ENCODE measurements around the gene SYNPO.

The SYNPO gene

DNA sequence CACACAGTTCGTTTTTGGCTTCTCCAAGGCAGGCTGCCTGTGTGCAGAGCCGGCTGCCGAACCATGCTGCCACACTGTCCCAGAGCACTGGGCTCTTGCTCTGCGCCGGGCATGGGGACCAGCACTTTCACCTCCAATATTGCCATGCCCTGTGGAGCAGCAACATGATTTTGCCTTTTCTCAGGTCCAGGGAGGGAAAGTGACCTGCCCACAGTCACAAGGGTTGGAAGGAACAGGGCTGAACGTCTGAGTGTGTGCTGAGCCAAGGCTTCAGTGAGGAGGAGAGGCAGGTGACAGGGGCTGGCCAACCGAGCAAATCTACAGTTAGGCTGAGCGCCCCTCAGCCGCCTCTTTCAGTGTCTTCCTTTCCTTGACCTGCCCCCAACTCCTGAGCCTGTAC lies 34.0 kb upstream of the SYNPO start:
- DNase-seq: no peak

DNA sequence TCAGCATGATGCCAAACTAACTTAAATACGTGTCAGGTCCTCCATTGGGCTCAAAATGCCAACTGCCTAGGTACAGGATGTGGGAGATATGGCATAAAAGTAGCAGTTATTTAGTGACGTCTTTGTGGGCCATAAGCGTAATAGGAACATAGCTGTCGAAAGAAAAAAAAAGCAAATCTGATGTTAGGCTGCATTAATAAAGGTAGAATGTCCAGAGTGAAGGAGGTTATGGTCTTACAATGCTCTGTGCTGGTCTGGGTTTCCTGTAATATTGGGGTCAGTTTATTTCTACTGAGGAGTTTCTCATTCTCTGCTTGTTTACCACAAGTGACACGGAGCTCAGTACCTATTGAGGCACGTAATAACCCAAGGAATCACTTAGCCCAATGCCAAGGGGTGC lies 33.4 kb upstream of the SYNPO start:
- DNase-seq: no peak

GRCh38 chr5:150607991-150608390 lies 32.5 kb upstream of the SYNPO start:
- no peak for DNase-seq

DNA sequence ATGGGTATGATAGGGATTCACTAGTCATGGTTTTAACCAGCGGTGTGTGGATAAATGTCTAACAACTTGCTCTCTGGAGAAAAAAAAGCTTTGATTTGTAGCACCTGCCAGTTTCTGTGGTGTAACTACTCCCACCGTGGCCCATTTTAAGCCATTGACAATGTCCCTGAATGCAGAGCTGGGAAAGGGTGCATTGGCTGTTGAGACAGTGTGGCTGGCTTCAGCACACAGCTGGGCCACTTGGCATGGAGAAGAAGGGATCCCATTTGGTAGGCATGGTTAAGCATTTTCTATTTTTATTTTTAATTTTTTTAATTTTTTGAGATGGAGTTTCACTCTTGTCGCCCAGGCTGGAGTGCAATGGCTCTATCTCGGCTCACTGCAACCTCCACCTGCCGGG lies 31.5 kb upstream of the SYNPO start:
- DNase-seq: no peak

DNA sequence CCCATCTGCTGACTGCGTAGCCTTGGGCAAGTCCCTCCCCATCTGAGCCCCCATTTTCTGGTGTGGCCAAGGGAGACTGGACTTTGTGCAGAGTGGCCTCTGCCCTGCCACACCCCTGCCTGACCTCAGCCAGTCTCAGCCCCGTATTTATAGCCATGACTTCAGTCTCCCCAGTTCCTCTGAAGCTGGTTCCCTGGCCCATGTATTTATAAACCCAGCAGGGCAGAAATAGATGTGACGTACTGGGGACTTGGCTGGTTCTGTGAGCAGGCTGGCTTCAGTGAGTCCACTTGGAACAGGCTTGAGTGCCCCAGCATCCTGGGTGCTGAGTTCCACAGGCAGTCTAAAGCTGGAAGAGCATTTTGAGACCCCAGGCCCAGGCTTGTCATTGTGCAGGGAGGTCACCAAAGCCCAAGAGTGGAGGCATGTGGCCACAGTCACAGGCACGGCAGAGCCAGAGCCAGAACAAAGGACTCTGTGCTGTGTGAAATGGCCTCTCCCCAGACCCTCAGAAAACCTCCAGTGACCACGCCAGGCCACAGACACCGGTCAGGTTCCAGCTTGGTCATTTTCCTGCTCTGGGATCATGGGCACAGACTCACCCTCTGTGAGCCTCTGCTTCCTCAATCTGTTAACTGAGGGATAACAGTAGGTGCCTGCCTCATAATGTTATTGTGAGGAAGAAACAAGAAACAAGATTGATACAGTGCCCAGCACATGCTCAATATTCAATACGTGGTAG lies 30.4 kb upstream of the SYNPO start:
- peak in 13 of 56 donors; percentile 24 to 61 (median 32) for DNase-seq

GRCh38 chr5:150611026-150611425 lies 29.4 kb upstream of the SYNPO start:
- DNase-seq: peak in 3 of 56 donors; percentile 32 to 54 (median 53)

GRCh38 chr5:150612405-150612804 lies 28.1 kb upstream of the SYNPO start:
- no peak for DNase-seq

DNA sequence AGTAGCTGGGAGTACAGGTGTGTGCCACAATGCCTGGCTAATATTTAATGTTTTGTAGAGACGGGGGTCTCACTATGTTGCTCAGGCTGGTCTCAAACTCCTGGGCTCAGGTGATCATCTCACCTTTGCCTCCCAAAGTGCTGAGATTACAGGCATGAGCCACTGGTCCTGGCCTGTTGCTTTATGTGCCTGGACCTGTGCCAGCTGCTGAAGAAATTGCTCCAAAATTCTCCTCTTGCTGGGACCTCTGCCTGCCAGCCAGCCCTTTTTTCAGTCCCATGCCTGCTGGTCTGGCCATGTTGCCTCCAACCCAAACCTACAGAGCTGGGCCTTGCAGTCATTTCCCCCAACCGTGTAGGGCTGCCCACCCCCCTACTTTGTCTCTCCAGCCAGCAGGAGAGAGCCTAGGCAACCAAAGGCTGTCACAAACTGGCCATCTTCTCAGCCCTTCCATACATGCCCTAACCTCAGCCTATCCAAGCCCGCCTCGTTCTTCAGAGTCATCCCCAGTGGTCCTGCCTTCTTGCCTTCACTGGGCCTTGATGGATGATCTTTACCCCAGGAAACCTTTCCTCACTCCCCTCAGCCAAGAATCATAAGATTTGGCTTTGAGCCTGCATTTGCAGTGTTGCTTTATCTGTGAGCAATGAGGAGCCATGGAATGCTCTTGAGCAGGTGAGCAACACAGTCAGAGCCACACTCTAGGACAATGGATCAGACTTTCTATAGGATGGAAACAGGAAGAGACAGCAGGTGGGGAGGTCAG lies 27.4 kb upstream of the SYNPO start:
- DNase-seq: no peak

GRCh38 chr5:150613991-150614660 lies 26.3 kb upstream of the SYNPO start:
- DNase-seq: no peak

- no peak for DNase-seq
Observed at GRCh38 chr5:150614661-150615060, 25.8 kb upstream of the SYNPO start.

DNA sequence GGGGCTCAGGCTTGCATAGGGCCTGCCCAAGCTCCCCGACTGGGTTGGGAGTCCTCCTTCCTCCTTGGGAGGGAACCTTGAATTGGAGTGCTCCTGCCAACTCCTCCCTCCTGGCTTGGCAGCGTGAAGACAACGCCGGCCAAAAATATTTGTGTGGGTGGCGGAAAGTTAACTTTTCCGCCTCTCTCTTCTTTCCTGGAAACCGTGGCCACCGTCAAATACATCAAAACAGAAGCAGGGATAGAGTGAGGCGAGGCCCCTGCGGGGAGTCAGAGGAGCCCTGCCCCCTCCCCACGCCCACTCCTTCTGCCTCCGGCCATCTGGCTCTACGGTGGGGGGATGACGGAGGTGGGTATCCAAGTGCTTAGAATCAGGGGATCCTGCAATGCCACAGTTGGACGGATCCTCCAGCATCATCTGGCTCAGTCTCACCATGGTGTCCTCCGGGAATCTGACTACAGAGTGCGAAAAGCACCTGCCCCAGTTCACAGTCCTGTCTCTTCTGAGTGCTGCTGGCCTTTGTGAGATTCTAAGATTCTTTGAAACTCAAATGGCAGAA lies 25.2 kb upstream of the SYNPO start:
- DNase-seq: peak in 6 of 56 donors; percentile 30 to 59 (median 34)

DNA sequence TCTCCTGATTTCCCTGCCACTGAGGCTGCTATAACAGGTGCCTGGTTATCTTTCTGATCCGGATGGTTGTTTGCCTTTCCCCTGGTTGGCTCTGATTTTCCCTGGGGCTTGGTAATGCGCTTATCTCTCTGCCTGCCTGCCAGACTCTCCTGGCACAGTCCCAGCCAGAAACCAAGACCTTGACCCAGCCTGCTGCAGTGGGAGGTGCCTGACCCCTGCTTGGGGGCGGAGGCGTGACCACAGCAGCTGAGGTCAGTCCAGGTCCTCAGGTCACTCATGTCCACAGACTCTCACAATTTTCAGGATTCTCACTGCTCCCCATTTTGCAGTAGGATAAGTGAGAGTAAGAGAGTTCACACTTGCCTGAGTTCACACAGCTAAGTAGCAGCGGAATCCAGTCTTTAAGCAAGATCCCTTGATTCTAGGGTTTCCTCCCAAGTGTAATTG lies 24.4 kb upstream of the SYNPO start:
- DNase-seq: no peak

DNA sequence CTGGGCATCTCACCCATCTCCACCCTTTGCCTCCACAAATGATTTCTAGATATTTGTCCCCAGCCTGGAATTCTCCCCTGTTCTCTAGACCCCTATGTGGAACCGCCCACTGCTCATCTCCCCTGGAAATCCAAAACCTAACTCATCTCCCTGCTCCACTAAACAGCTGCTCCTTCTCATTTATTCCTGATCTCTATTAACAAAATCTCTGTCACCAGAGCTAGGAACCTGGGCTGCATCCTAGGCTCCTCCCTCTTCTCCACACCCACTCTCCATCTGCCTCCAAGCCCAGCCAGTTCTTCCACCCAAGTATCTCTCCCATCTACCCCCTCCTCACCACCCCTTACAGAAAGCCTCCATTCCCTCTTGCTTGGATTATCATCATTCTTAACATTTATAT lies 24.0 kb upstream of the SYNPO start:
- DNase-seq: peak in 2 of 56 donors; percentile 21 to 54

- no peak for DNase-seq
Observed at GRCh38 chr5:150618163-150618562, 22.3 kb upstream of the SYNPO start.

DNA sequence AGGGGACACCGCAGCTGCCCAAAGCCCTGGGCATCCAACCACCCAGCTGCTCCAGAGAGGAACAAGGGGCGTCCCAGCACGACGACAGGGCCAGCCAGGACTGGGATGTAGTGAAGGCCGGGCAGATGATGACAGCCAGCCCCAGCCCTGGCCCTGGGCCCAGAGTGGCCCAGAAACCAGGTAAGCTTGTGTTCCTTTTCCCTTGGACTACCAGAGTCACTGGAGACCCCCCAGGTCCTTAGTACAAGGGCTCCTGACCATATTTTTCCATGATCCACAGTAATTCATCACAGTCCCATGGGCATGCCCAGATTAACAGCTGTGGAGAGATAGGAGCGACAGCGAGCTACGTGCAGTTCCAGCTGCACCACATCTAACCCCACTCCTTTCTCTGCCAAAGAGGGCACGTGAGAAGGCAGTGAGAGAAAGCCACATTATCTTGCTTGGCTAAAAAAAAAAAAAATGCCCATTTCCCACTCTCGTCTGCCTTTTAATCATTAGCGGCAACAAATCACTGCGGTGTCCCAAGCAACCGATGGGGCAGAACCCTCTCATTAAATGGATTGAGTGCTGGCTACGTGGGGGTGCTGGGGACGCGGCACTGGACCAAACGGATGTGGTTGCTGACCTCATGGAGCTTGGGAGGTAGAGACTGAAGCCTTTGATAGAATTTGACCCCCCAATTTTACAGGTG lies 21.7 kb upstream of the SYNPO start:
- DNase-seq: no peak

- peak in 4 of 56 donors; percentile 35 to 62 (median 44) for DNase-seq
Observed at GRCh38 chr5:150619359-150620230, 20.9 kb upstream of the SYNPO start.

DNA sequence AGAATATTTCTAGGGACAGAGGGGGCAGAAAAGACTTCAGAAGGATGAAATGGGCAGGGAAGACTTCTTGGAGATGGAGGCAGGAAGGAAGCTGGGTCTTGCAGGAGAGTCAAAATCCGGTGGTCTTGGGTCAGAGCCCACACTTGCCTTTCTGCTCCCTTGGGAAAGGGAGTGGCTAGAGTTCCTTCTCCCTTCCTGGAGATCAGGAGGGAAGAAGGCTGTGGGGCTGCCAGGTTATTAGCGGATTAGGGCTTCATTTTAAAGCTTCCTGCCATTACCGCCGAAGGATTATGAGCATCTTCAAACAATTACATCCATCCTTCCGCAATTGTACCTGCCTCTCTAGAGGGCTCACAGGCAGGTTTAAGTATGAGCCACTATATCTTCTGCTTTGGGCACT lies 19.2 kb upstream of the SYNPO start:
- no peak for DNase-seq

- DNase-seq: peak in 2 of 56 donors; percentile 28 to 38
Observed at GRCh38 chr5:150622157-150622556, 18.3 kb upstream of the SYNPO start.

GRCh38 chr5:150623152-150623877 lies 17.1 kb upstream of the SYNPO start:
- peak in 2 of 56 donors; percentile 29 to 47 for DNase-seq

DNA sequence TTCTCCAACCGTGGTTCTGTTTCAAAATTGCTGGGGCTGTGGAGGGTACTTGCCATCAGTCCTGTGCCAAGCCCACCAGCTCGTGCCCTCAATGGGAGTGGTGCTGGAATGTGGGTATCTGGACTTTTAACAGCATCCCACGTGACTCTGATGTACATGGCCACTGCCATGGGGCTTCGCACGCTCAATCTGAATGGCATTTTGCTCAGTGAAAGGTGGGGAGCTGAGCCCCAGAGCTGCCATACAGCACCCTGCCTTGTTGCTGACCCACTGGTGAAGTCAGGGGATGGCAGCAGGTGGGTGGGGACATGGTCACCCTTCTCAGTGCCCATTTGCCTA lies 16.6 kb upstream of the SYNPO start:
- no peak for DNase-seq
